ENCODE data around the gene VPS8. TPM values are rescaled to one million over a fixed set of nuclear protein-coding genes. Genes with fewer than 3 reads are reported as not detected.

VPS8 gene
- total and polyA plus RNA-seq, 2 of the 8 experiments (the other 6 are each of a cell fraction or from before 2014, with no cell fraction given): 13.0 to 41.0 TPM

DNA sequence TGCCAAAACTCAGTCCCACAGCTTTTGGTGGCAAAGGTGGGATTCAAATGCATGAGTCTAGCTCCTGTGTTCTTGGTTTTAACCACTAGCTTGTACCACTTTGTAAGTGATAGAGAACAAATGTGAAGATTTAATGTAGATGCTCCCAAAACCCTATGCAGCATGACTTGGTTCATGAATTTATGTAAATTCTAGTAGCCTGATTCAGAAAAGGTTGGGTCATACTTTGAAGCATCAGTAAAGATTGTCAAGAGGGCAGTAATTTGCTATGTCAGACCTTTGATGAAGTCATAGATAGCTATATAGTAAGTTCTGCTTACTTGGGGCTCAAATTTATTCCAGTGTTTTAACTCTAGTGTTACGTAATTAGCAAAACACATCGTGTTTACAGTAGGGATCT lies 75.6 kb downstream of the VPS8 start (continued):
- TF ChIP-seq CTBP2 (IDR thresholded peaks at IDR 0.05; ENCODE audit: borderline replicate concordance, insufficient read depth, insufficient read length, low read length) (no peak), POLR2AphosphoS5 (IDR thresholded peaks at IDR 0.05; ENCODE audit: low read depth, low read length) (no peak), GABPA (IDR thresholded peaks at IDR 0.05; ENCODE audit: borderline replicate concordance, insufficient read depth, low read length) (no peak), HDAC6 (IDR thresholded peaks at IDR 0.05; ENCODE audit: low read depth, low read length) (no peak), ATF3 (IDR thresholded peaks at IDR 0.05; ENCODE audit: insufficient read depth, low read depth, low read length) (no peak), BCL11A (IDR thresholded peaks at IDR 0.05; ENCODE audit: low read depth in 2 of 2, low read length in 2 of 2) (no peak)
